Activated CD4-positive, alpha-beta T cell treated with anti-CD3 and anti-CD28 coated beads for 4 hours (primary cell): Measurements from ENCODE around the gene FMNL2.
"Not testable (repeated sequence)": the region's sequence is repeated elsewhere in the genome, so short reads cannot be mapped to it uniquely, and the experiment has no call there.

Source experiments
- DNase-seq, 2 donors: peaks; one replicate each; pipeline ENCODE4 v3.0.0-alpha.2; 2020

The FMNL2 gene

GRCh38 chr2:152376385-152376784, 41.4 kb downstream of the FMNL2 start:
- no peak for DNase-seq

- DNase-seq: no peak
Observed at GRCh38 chr2:152376968-152377367, 42.0 kb downstream of the FMNL2 start.

GRCh38 chr2:152379089-152379488, 44.1 kb downstream of the FMNL2 start:
- no peak for DNase-seq

GRCh38 chr2:152380261-152381055, 45.5 kb downstream of the FMNL2 start:
- DNase-seq: no peak

GRCh38 chr2:152383702-152384101, 48.7 kb downstream of the FMNL2 start:
- DNase-seq: no peak

- no peak for DNase-seq
Observed at GRCh38 chr2:152384992-152385391, 50.0 kb downstream of the FMNL2 start.

GRCh38 chr2:152385650-152386049, 50.7 kb downstream of the FMNL2 start:
- no peak for DNase-seq

GRCh38 chr2:152386266-152386665, 51.3 kb downstream of the FMNL2 start:
- no peak for DNase-seq

GRCh38 chr2:152387041-152387440, 52.1 kb downstream of the FMNL2 start:
- DNase-seq: no peak

- DNase-seq: not testable (repeated sequence)
Observed at GRCh38 chr2:152388269-152388668, 53.3 kb downstream of the FMNL2 start.

GRCh38 chr2:152389483-152389882, 54.5 kb downstream of the FMNL2 start:
- DNase-seq: no peak

- no peak for DNase-seq
Observed at GRCh38 chr2:152390837-152391236, 55.9 kb downstream of the FMNL2 start.

GRCh38 chr2:152391318-152391717, 56.3 kb downstream of the FMNL2 start:
- no peak for DNase-seq

GRCh38 chr2:152393377-152393776, 58.4 kb downstream of the FMNL2 start:
- no peak for DNase-seq

- no peak for DNase-seq
Observed at GRCh38 chr2:152394326-152394725, 59.4 kb downstream of the FMNL2 start.

- DNase-seq: no peak
Observed at GRCh38 chr2:152395103-152395502, 60.1 kb downstream of the FMNL2 start.

- DNase-seq: no peak
Observed at GRCh38 chr2:152395572-152395971, 60.6 kb downstream of the FMNL2 start.

GRCh38 chr2:152396051-152396511, 61.1 kb downstream of the FMNL2 start:
- DNase-seq: no peak

- no peak for DNase-seq
Observed at GRCh38 chr2:152396763-152397162, 61.8 kb downstream of the FMNL2 start.

- DNase-seq: no peak
Observed at GRCh38 chr2:152399003-152399402, 64.0 kb downstream of the FMNL2 start.

- no peak for DNase-seq
Observed at GRCh38 chr2:152400607-152401214, 65.7 kb downstream of the FMNL2 start.

GRCh38 chr2:152402780-152403759, 68.1 kb downstream of the FMNL2 start:
- no peak for DNase-seq
